Ascending aorta (tissue), 2 donors: ENCODE measurements around the gene LNPEP. TPM values are rescaled to one million over a fixed set of nuclear protein-coding genes. Genes with fewer than 3 reads are reported as not detected.

ENCODE experiments used
- DNase-seq, 2 donors: peaks; one replicate each; pipeline ENCODE4 v3.0.0-alpha.2; 2019; ENCODE audit warnings: low spot score in 2 of 2
- H3K27ac ChIP-seq, 2 donors: fragments of 200-600 bp; sonication (generic); one replicate each; pipeline ENCODE4 v1.5.1; 2016 to 2017; ENCODE audit warnings: mild to moderate bottlenecking in 1 of 2
- H3K27me3 ChIP-seq: fragments of 200-600 bp; sonication (generic); one replicate; pipeline ENCODE4 v1.5.1; 2017
- H3K36me3 ChIP-seq, 2 donors: fragments of 200-600 bp; sonication (generic); one replicate each; pipeline ENCODE4 v1.5.1; 2016
- H3K4me1 ChIP-seq, 2 donors: fragments of 200-600 bp; sonication (generic); one replicate each; pipeline ENCODE4 v1.5.1; 2016 to 2017; ENCODE audit warnings: mild to moderate bottlenecking in 1 of 2
- H3K4me3 ChIP-seq, 2 donors: fragments of 200-600 bp; sonication (generic); one replicate each; pipeline ENCODE4 v1.5.1; 2016 to 2017; ENCODE audit warnings: mild to moderate bottlenecking in 1 of 2
- H3K9me3 ChIP-seq, 2 donors: fragments of 200-600 bp; sonication (generic); one replicate each; pipeline ENCODE4 v1.5.1; 2016
- CTCF ChIP-seq, 3 experiments: fragments of 200-600 bp in 2 of 3; fragments of 450-650 bp in 1 of 3; sonication (generic) in 2 of 3; IDR thresholded peaks; one replicate each; pipeline ENCODE4 v1.5.1; 2016 to 2019; ENCODE audit warnings: antibody characterized with exemption in 3 of 3, mild to moderate bottlenecking in 1 of 3, moderate library complexity in 1 of 3
- intact Hi-C: fragments of 100-400 bp; cut with DNase I; formaldehyde crosslinking; loops from one replicate; pipeline ENCODE4 v1.15.1; 2023
- total RNA-seq: library from RNA; depleted of rRNA; stranded (reverse); fragments of >200 nt; gene quantifications from one replicate; pipeline ENCODE4 v1.1.0, GENCODE V29; 2016

The LNPEP gene
- total RNA-seq, 1 donor from 2014 or later, result 35.3 TPM

- TF ChIP-seq CTCF (IDR thresholded peaks at IDR 0.05), result no peak
Measured at GRCh38 chr5:96952974-96953730, 17.3 kb downstream of the LNPEP start.

GRCh38 chr5:96957254-96958049 lies 21.6 kb downstream of the LNPEP start:
- Histone ChIP-seq H3K4me1 (peaks cover 0 to 12% of the 10 kb centered on the region in 2 donors), H3K27ac (no peak overlapping the region), H3K27me3 (no peaks in the 10 kb centered on the region), H3K4me3 (no peak overlapping the region), H3K36me3 (no peaks in the 10 kb centered on the region), H3K9me3 (no peaks in the 10 kb centered on the region)
- TF ChIP-seq CTCF (IDR thresholded peaks at IDR 0.05), result no peak
- no peak for DNase-seq
- intact Hi-C loops, result no loop called here

More at GRCh38 chr5:96952974-96953730, 17.3 kb downstream of the LNPEP start:
- Histone ChIP-seq H3K27ac (peak overlapping the region; percentile 84 to 86), H3K4me3 (no peak overlapping the region), H3K27me3 (no peaks in the 10 kb centered on the region), H3K36me3 (no peaks in the 10 kb centered on the region), H3K4me1 (peaks cover 0 to 7% of the 10 kb centered on the region in 2 donors), H3K9me3 (no peaks in the 10 kb centered on the region)
- intact Hi-C loops, result no loop called here
- no peak for DNase-seq

- no peak overlapping the region for H3K4me3 ChIP-seq
- no peak for DNase-seq
- H3K36me3 ChIP-seq, result no peaks in the 10 kb centered on the region
- H3K27me3 ChIP-seq, result no peaks in the 10 kb centered on the region
- H3K9me3 ChIP-seq, result no peaks in the 10 kb centered on the region
- H3K27ac ChIP-seq, result no peak overlapping the region
- peaks cover 0 to 15% of the 10 kb centered on the region in 2 donors for H3K4me1 ChIP-seq
- no peak for TF ChIP-seq CTCF (IDR thresholded peaks at IDR 0.05)
- intact Hi-C loops, result no loop called here
Measured at GRCh38 chr5:96958977-96959376, 23.1 kb downstream of the LNPEP start.

GRCh38 chr5:96961053-96961452 lies 25.2 kb downstream of the LNPEP start:
- H3K9me3 ChIP-seq, result no peaks in the 10 kb centered on the region
- no peak overlapping the region for H3K4me3 ChIP-seq
- no peak for DNase-seq
- peaks cover 0 to 15% of the 10 kb centered on the region in 2 donors for H3K4me1 ChIP-seq
- no peak overlapping the region for H3K27ac ChIP-seq
- no peak for TF ChIP-seq CTCF (IDR thresholded peaks at IDR 0.05)
- H3K27me3 ChIP-seq, result no peaks in the 10 kb centered on the region
- intact Hi-C loops, result no loop called here
- no peaks in the 10 kb centered on the region for H3K36me3 ChIP-seq

- no peak for DNase-seq
- Histone ChIP-seq H3K27ac (peak overlapping the region in 1 of 2 donors; percentile 33), H3K4me1 (peaks cover 0 to 17% of the 10 kb centered on the region in 2 donors), H3K9me3 (no peaks in the 10 kb centered on the region), H3K4me3 (no peak overlapping the region), H3K36me3 (no peaks in the 10 kb centered on the region), H3K27me3 (no peaks in the 10 kb centered on the region)
- TF ChIP-seq CTCF (IDR thresholded peaks at IDR 0.05), result no peak
- intact Hi-C loops, result no loop called here
Measured at GRCh38 chr5:96962540-96962991, 26.7 kb downstream of the LNPEP start.
